ENCODE results near the gene ANKRD27.

Gene ANKRD27

DNA sequence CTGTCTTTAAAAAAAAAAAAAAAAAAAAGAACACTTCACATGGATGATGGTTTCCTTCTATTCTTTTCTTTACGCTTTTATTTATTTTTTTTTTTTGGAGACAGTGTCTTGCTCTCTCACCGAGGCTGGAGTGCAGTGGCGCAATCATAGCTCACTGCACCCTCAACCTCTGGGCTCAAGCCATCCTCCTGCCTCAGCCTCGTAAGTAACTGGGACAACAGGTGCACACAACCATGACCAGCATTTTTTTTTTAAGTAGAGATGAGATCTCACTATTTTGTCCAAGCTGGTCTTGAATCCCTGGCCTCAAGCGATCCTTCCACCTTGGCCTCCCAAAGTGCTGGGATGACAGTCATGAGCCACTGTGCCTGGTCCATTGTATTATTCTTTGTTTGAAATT, 24.3 kb downstream of the ANKRD27 start:
- DNase-seq: no peak

DNA sequence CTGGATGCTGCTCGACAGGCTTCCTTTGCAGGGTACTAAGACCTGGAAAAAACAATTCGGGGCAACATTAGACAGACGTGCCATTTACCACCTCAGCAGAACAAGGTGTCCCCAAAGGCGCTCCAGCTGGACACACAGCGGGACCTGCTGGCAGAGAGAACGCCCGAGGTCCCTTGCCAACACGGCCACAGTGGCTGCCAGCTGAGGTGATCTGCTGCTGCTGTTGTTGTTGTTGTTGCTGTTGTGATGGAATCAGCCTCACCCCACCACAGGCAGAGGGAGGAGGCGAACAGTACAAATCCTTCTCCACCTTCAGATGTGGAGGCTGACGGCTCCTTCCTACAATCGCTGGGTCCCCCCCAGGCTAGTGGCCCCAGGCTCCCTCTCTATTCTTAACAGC, 25.2 kb downstream of the ANKRD27 start:
- DNase-seq: no peak

DNA sequence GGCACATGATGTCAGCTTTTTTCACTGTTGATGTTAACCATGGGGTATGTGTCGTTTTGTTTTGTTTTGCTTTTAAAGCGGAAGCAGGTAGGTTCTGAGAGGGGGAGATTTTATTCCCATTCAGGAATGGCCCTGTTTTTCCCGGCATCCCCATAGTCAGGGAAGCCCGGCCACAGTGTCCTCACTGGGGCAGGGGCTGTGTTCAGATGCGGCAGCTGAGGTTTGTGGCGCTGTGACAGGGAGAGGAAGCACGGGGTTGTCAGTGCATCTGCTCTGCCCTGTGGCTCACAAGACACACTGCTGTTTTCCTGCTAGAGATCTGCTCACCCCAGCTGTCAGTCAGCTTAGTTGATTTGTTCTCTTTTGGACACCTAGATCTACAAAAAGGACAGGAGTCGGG, 27.6 kb downstream of the ANKRD27 start:
- no peak for DNase-seq

DNA sequence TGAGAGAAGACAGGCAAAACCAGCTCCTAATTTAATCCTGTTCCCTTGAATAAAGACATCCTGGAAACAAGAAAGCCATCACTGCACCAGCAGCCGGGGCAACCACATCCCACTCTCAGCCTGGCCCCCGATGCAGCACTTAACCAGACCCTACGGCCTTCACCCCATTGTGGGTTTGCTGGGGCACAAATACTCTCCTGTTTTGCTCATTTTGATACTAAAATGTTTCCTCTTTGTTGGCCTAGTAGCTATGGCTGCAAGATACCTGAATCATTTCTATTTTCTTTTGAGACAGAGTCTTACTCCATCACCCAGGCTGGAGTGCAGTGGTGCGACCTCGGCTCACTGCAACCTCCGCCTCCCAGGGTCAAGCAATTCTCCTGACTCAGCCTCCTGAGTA, 28.4 kb downstream of the ANKRD27 start:
- DNase-seq: no peak

DNA sequence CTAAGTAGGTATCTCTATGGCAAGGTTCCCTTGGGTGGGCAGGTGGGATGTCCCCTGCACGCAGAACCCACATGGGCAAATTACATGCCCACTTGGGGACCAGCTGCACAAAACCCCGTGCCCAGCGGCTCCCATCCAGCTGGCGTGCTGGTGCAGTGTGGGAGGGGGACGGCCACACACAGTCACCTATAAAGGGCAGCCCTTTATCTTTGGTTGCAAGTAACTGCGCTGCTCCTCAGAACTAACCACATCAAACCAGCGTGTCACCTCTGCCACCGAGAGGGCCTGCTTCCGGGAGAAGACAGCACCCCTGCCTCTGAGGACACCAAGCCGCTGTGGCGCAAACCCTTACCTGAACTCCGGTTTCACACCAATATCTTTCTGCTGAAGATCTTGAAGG, 32.2 kb downstream of the ANKRD27 start:
- no peak for DNase-seq

DNA sequence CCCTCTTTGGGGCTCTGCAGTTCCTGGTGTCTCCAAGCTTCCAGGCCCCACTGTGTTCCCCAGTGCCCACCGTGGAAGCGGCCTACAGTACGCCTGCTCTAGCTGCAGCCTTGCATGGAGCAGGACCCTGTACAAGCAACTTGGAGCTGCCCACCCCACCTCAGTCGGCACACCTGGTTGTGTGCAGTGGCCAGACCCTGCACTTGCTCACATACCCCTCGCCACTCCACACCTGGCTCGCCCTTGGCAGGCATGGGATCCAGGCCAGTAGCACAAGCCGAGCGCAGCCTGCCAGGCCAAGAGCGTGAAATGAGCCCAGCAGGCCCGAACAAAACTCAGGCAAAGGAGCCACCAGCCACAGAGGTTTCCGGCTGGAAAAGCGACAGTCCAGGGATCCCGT, 36.4 kb downstream of the ANKRD27 start:
- no peak for DNase-seq

DNA sequence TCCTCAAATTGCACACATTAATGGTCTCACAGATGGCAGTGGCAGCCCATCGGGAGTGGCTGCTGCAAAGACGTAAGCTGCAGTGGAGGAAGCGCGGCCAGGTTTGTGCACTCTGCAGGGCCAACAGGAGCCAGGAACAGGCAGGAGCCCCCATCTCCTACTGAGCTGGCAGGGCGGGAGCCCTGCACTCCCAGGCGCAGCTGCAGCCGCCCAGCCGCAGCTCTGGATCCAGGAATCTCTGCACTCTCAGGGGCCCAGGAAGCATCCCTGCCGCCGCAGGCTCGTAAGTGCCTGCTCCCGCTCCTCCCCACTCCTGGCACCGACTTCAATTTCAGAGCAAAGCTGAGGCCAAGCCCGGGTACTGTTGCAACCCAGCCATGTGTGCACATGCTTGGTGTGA, 37.5 kb downstream of the ANKRD27 start:
- no peak for DNase-seq

DNA sequence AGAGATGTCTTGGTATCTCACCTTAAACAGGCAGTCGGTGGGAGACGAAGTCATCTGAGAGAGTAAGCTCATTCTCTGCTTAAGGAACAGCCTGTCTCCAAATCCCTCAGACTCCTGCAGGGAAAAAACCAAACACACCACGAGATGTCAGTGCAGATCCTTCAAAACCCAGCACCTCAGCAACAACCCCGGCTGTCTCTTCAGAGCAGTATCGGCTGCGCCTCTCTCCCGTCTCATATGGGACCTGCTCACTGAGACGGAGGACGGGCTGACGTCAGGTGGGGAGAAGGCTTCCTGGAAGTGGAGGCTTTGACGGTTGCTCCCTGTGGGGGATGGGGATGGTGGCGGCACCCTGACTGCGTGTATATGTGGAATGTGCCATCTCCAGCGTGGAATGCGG, 43.6 kb downstream of the ANKRD27 start:
- DNase-seq: no peak

DNA sequence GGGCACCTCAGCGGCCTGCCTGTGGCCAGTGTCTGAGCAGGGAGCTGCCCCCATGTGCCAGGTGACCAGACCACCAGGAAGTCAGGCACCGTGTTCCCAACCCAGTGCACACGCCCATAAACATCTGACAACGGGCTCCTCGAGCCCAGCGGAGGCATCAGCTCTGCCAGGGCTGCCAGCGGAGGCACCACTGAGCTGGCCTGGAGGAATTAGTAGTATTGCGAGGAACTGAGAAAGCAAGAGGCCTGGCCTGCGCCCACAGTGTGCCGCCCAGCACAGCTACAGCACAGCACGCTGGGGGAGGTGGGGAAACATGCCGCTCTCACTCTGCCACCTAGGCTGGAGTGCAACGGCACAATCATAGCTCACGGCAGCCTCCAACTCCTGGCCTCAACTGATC, 44.6 kb downstream of the ANKRD27 start:
- DNase-seq: no peak

DNA sequence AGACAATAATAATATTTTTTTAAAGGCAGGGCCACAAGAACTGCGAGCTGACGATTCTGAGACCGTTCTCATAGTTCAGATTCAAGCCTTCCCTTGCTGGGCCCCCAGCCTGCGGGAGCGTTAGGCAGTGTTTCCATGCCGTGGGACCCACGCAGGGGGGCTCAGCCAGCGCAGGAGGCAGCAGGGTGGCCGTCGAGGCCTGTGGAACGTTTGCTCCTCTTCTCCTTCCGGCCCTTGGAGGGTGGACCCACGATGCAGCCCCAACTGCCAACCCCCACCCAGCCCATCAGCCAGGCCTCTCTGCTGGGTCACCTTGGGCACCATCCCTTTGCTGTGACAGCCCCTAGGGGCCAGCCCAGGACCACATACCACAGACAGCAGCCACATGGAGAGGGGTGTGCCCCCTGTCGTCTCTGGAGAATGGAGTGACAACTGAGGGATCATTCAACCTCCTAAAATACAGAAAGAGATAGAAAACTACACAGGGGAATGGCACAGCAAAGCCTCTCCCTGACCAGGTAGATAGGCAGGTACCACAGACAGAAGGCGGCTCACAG, 47.2 kb downstream of the ANKRD27 start:
- no peak for DNase-seq

DNA sequence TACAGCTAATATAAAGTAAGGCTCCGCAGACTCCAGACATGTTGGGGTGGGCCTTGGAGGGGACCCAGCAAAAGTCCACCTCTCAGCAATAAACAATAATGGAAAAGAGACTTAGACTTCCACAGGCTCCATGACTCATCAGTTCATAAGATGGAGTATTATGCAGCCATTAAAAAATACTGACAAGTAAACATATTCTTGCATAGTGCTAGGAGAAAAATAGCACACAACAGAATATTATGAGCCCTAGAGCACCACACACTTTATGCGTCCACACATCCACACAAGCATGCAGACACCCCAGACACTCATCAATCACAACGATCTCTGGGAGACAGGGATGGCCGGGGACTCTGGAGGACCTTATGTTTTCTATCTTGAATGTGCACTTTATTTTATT, 48.0 kb downstream of the ANKRD27 start:
- DNase-seq: no peak

DNA sequence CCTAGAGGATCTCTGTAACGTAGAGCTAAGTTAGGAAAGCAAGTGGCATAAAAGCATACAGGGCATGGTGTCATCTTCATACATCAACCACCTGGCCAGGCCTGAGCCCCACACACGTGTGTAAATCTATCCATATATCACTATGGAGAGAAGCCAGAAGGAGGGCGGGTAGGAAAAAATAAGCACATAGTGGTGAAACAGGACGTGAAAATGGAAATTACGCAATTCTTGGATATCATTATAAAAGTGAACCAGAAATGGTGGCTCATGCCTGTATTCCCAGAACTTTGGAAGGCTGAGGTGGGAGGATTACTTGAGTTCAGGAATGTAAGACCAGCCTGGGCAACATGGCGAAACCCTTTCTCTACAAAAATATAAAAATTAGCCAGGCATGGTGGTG, 50.6 kb downstream of the ANKRD27 start:
- no peak for DNase-seq

DNA sequence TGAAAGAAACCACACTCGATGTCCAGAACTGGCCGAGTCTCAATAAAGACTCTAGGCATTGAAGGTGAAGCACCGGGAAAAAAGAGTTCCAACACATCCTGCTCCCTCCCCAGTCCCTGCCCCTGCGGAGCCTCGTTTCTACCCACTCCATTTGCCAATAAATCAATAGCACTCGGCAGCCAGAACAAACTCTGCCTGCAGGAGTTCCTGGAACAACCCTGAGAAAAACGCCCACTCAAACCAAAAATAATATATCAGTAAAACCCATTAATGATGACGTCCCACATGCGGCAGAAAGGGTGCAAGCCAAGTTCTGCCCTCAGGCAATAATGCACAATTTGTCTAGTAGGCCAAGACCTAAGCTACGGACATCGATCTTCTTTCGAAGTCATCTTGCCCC, 53.0 kb downstream of the ANKRD27 start:
- no peak for DNase-seq

DNA sequence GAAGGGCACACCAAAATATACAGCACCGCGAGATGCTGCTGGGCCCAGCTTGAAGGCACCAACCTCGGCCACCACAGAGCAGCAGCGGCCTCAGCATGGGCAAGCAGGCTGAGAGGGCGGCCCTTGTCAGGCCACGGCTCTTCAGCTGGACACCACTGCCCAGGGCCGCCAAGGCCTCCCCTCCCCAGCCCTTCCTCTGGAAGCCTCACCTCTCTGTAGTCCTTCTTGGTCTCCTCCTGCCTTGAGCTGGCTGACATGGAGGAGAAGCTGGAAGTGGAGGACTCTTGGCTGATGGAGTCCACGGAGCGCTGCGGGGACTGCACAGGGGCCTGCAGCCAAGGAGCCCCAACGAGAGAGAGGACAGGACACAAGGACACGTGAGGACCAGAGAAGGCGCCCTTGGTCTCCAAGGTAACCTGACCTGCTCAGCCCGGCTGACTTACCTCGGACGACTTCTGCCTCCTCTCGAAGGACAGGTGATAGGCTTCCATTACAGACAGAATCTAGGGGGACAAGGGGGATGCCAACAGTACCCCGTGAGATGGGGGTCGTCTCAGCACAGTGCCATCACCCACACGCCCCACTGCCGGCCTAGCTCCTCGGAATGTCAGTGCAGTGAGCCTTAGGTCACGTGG, 55.8 kb downstream of the ANKRD27 start:
- DNase-seq: no peak

DNA sequence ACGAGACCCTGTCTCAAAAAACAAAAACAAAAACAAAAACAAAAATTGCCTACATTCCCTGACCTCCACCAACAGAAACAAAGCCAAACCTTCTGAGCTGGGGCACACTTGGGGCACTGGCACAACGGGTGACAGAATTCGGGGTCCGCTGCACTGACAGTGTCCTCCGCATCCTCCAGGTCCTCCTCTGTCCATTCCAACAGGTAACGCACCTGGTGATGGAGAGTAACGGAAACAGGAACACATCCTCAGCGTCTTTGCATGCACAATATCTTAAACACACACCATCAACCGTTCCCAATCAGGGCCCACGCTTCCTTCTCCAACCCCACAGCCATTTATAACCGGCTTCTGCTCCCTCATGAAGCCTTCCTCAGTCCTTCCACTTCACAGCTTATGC, 59.4 kb downstream of the ANKRD27 start:
- DNase-seq: no peak

DNA sequence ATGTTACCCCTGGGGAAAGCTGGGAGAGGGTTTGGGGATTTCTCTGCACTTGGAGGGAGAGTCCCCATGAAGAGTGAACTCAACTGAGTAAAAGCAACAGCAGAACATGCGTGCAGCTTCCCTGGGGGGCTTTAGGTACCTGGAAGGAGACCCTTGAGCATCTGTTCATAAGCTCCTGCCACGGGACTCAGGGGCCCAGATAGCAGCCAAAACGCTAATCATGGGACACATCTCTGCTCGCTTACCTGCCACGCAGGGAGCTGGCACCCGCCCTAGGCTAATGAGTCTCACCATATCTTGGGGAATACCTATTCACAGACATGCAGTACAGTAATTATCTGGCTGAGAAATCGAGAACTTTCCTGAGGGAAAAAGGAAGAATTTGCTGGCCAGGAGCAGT, 60.1 kb downstream of the ANKRD27 start:
- no peak for DNase-seq

DNA sequence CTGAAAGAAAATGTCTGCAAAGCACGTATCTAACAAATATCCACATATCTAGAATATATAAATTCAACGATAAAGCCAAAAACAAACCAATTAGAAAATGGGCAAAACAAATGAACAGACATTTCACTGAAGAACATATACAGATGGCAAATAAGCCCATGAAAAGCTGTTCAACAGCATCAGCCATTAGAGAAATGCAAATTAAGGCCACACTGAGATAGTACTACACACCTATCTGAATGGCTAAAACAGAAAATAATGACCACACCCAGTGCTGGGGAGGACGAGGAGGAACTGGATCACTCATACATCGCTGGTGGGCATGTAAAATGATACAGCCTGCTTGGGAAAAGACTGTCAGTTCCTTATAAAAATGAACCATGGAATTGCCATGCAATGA, 62.0 kb downstream of the ANKRD27 start:
- DNase-seq: no peak

DNA sequence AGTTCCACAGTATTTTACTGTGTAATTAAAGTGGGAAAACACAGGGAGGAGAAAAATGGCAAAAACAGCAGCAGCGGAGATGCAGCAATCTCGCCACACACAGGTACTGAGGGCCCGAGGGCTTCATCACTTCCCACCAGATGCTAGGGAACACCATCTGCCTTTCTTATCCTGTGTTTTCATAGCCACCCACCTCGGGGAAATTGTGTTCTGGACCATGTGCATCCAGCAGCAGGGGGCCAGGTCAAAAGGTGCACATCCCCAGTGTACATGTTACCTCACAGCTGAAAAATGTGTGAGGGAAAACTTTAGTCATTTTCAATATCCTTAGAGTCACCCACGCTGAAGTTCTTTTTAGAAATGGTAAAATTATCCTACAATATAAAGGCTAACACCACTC, 63.8 kb downstream of the ANKRD27 start:
- no peak for DNase-seq

DNA sequence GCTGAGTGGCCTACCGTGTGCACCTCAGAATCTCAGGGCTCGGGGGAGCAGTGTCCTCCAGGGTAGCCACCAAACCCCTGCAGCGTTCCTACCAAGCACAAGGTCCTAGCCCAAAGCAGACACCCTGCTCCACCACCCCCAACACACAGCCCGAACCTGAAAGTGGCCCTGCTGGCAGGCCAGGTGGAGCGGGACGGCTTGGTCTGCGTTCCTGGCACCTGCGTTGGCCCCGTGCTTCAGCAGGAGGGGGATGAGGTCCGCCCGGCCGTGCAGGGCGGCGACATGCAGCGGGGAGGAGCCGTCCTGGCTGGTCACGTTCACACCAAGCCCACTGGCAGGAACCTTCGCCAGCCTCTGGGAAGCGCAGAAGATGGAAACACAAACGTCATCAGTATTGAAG, 67.5 kb downstream of the ANKRD27 start:
- no peak for DNase-seq

DNA sequence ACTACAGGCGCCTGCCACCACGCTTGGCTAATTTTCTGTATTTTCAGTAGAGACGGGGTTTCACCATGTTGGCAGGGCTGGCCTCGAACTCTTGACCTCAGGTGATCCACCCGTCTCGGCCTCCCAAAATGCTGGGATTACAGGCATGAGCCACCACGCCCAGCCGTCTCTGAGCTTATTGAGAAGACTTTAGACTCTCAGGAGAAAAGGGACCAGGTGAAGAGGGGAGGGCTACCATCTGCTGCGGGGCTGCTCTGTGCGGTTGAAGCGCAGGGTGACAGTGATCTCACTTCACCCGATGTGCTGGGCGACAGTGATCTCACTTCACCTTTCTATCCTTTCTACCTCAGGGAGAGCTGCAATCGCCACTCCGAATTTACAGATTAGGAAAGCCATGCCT, 68.7 kb downstream of the ANKRD27 start:
- DNase-seq: no peak

DNA sequence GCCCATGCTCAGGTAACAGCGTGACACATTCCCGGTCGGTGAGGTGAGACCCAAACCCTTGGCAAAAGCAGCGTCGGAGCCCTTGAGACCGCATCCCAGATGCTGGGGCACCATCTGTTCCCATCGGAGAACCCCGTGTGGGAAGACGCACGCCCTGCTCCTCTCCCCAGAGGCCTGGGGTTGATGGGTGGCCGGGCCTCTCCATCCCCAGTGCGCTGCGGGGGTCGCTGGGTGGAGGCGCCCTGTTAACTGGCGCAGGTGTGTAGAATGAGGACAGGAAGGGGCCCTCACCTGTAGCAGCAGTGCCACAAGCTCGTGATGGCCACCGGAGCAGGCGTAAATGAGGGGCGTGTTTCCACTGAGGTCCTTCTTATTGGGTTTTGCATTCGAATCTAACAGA, 69.4 kb downstream of the ANKRD27 start:
- no peak for DNase-seq

DNA sequence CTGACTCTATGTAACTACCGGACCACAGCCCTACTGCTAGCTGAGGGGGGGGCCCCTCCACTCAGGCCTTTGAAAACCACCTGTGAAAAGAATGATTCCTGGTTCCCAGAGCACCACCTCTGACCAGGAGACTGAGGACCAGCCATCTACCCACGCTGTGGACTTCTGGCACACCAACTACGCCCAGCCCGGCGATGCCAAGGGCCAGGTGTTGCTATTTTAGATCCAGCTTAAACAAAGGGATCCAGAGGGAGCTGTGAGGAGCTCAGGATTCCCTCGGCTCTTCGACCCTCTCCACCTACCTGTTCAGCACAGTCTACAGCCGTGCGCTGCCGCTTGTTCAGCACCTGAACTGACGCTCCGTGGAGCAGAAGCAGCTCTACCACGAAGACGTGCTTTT, 71.0 kb downstream of the ANKRD27 start:
- no peak for DNase-seq

DNA sequence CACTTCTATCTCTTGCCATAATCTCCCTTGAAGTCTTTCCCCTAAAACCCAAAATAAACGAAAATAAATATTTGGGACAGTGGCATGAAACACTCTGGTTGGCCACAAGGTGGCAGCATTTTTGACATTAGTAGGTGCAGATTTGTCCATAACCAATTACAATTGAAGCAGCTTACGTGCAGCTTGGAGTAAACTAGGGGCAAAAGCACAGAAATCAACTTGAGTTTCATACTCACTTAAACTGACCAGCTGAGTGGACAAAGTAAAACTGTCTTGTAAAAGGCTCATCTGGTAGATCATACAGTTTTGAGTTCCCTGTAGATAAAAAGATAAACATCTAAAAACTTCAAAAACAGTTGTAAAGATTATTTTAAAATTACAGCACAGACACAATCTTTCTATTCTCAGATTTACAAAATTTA, 75.2 kb downstream of the ANKRD27 start:
- DNase-seq: no peak

DNA sequence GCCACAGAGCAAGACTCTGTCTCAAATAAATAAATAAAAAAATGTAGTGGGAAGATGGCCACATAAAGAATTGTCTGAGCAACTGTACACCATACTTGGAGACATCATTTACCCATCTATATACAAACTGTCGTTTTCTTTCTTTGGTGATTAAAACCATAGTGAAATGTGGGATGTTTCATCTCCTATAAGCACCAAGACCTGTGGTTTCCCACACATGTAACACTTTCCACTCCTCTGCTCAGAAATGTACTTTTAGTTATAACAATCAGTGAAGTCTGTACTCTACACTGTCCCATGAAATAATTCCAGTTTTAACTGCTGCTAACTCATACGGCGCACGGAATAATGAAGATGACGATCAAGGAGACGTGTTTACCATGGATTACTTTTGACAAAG, 75.7 kb downstream of the ANKRD27 start:
- no peak for DNase-seq

DNA sequence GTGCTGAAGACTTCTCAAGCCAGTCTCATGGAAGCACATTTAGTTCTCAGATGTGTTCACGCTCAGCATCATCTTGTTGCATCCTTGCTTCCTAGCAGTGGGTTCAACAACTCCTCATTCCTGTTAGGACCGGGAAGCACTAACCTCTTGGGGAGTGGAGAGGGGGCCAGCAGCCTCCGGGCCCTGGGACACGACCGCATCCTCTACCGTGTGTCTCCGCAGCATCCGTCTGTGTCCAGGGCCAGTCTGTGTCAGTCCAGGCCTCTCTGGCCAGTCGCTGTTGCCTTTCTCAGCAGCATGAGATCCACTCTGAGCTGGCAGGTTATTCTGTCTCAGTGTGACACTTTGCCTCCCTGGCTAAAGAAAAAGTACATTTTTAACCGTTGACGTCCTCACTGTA, 77.0 kb downstream of the ANKRD27 start:
- DNase-seq: no peak

DNA sequence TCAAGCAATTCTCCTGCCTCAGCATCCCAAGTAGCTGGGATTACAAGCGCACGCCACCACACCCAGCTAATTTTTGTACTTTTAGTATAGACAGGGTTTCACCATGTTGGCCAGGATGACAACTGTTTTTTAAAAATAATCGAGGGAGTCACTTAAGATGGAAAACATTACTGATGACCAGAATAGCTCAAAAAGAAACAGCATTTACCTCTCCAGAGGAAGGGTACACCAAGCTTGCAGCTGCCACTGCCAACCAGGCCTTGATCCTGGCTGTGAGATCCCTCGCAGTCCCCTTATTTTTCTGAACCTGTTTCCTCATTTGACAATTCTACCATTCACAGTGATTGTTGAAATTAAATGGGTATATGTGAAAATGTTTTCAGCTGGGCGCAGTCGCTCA, 79.5 kb downstream of the ANKRD27 start:
- no peak for DNase-seq

Data from NCI-H2107 (cell line).